GM19438 (cell line): ENCODE results near the gene SLC16A14.
"Not testable (repeated sequence)": the region's sequence is repeated elsewhere in the genome, so short reads cannot be mapped to it uniquely, and the experiment has no call there.

Experiments
- ATAC-seq: cut with Tn5 transposase; IDR thresholded peaks from one replicate; pipeline ENCODE4 v1.9.1; 2021; ENCODE audit warnings: low read depth; ENCODE audit not compliant: unreplicated experiment

Gene SLC16A14

GRCh38 chr2:230068651-230069055 is at the start of gene SLC16A14:
Gene SLC16A14 (minus strand): TSS chr2:230068924. CDS start chr2:230059352, 9,572 bp downstream.
- no peak for ATAC-seq

- no peak for ATAC-seq
These were observed 38.0 kb upstream of the SLC16A14 start for GRCh38 chr2:230106771-230107170.

DNA sequence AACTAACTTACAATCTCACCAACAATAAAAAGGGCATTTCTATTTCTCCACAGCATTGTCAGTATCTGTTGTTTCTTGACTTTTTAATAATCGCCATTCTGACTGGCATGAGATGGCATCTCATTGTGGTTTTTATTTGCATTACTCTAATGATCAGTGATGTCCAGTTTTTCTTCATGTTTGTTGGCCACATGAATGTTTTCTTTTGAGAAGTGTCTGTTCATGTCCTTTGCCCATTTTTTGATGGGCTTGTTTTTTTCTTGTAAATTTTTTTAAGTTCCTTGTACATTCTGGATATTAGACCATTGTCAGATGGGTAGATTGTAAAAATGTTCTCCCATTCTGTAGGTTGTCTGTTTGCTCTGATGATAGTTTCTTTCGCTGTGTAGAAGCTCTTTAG is 33.2 kb upstream of the SLC16A14 start:
- ATAC-seq: not testable (repeated sequence)

GRCh38 chr2:230097841-230098240 is 29.1 kb upstream of the SLC16A14 start:
- no peak for ATAC-seq

DNA sequence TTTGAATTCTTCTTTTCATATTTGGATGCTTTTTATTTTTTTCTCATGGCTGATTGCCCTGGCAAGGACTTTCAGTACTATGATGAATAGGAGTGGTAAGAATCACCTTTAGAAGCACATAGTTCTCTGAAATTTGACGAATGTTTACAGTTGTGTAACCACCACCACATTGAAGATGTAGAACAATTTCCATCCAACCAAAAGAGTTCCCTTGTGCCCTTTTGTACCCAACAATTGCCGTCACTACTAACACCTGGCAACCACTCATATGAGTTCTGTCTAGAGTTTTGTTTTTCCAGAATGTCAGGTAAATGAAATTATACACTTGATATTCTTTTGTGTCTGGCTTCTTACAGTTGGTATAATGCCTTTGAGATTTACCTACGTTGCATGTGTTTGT is 28.7 kb upstream of the SLC16A14 start:
- no peak for ATAC-seq

GRCh38 chr2:230090967-230091366 is 22.2 kb upstream of the SLC16A14 start:
- no peak for ATAC-seq

DNA sequence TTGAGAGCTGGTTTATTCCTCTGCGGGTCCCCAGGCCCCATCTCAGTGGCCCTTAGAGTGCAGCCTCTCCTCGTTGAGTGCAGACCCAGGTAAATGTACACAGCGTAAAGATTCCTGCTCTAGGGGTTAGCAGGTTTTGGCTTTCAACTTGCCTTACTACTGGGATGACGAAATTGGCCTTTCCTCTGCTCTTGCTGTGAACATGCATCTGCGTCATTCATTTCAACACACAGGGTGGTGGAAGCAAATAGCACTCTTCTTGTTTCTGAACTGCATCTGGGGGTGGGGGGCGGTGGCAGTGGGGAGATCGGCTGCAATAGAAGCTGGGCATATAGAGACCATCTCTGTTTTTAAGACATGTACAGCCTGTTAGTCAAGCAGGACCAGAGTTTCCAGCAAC is 16.5 kb upstream of the SLC16A14 start:
- no peak for ATAC-seq

GRCh38 chr2:230077851-230078547 is 9.3 kb upstream of the SLC16A14 start:
- ATAC-seq: no peak

DNA sequence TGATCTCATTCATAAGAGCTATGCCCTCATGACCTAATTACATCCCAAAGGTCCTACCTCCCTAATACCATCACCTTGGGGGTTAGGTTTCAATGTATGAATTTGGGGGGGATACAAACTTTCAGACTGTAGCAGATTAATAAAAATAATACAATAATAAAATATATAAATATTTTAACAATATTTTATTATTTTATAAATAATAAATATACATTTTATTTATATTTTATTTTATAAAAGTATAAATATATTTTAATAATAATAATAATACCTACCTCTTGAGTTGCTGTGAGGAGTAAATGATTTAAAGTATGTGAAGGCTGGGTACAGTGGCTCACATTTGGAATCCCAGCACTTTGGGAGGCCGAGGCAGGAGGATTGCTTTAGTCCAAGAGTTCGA is 8.1 kb upstream of the SLC16A14 start:
- ATAC-seq: no peak

GRCh38 chr2:230075988-230076631 is 7.4 kb upstream of the SLC16A14 start:
- ATAC-seq: no peak

GRCh38 chr2:230071421-230071820 is 2.7 kb upstream of the SLC16A14 start:
- no peak for ATAC-seq

DNA sequence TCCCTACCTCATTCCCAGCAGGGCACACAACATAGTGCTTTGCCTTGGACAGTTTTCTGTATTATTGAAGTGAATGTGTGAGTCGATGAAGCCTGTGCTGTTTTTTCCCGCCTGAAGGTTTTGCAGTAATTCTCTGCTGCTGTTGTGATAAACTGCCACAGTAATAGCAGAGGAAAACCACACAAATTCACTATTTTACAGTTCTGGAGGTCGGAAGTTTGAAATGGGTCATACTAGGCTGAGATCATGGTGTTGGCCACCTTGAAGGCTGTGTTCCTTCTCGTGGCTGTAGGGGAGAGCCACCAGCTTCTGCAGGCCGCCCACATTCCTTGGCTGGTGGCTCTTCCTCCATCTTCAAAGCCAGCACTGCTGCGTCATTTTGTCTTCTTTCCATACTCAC is 678 bp upstream of the SLC16A14 start:
- ATAC-seq: no peak

GRCh38 chr2:230068016-230068650 is 591 bp downstream of the SLC16A14 start:
- ATAC-seq: no peak

GRCh38 chr2:230060672-230061293 is 7.9 kb downstream of the SLC16A14 start:
- ATAC-seq: no peak

DNA sequence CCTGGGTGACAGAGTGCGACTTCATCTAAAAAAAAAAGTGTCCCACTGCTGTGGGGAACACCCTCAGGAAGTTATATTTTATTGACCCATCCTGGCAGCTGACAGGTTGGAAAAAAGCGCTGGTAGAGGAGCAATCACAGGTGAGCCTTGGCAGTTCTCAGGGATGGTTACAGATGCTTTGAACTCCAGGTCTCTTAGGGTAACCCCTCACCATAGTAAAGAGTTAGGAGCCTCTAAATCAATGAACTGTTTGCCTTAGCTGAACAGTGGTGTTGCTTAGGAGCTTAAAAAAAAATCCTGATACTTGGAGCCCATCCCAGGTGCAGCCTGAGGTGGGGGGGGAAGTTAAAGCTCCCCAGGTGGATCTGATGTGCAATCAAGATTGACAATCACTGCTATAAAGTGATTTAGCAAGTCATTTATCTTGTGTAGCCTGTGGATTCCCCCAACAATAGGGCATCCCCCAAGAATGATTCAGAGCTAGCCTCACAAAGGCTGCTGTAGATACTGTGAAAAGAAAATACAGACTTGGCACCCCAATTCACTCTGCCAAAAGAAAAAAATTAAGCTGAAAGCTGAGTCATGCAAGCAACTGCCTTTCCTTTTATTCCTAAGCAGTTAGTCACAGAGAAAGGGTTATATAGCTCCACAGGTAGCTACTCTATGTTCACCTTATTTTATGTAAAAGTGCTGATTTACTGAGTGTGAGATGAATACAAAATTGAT is 14.8 kb downstream of the SLC16A14 start:
- ATAC-seq: no peak

DNA sequence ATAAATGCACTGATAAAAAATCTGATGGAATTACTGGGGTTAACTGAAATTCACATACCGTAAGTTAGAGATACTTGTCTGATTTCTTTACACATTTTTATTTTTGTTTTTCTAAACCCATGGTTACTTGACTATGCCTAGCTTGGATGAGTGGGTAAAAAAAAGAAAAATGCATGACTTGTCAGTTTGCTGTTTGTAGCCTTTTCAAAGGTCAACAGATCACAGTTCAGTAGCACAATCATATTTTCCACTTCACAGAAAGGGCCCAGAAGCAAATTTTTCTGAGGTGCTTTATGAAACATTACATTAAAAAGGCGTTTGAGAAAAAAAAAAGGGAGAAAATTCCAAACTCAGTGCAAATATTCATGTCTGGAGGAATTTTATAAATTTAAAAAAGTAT is 16.4 kb downstream of the SLC16A14 start:
- ATAC-seq: no peak

GRCh38 chr2:230050136-230050535 is 18.6 kb downstream of the SLC16A14 start:
- no peak for ATAC-seq

DNA sequence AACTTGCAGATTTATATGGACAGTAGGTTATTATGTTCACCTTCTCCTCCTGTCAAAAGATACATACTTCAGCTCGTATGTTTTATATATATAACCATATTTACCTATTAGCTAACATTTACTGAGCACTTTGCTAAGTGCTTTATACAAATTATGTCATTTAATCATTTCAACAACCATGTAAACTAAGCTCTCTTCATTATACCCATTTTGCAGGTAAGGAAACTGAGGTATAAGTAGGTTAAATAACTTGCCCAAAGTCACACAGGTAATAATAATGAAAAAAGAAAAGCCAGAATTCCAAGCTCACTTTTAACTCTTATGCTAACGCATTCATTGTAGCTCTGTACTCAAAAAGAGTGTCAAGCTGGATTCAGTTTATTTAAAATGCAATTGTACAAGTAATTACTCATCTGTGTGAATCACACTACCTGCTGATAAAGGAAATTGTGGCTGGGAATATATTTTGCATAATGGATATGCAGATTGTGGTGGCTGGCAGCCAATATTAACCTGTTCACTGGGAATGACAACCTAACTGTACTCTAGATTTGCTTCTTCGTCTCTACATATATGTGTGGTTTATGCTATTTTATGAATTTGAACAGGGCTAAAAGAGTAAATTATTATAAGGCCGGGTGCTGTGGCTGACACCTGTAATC is 20.6 kb downstream of the SLC16A14 start:
- no peak for ATAC-seq

DNA sequence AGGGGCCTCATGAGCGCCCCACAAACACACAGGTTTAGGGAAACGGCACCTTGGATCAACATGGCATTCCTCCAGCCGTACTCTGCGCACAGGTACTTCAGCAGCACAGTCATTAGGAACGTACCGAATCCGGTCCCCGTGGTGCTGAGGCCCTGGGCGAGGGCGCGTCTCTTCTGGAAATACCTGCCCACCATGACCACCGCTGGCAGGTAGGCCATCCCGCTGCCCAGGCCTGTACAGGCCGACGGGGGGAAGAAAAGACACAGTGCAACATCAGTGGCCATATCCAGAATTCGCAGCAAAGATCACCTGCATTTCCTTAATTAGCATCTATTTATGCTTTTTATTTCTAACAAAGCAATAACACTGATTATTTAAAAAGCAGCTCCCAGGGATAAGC is 22.2 kb downstream of the SLC16A14 start:
- ATAC-seq: no peak

GRCh38 chr2:230043461-230043860 is 25.3 kb downstream of the SLC16A14 start:
- no peak for ATAC-seq
